ENCODE results near the gene PICK1.
"Not testable (repeated sequence)": the region's sequence is repeated elsewhere in the genome, so short reads cannot be mapped to it uniquely, and the experiment has no call there.

The PICK1 gene

GRCh38 chr22:38118747-38119146, 61.5 kb downstream of the PICK1 start:
- DNase-seq, result not testable (repeated sequence)

- no peak for DNase-seq
Measured at GRCh38 chr22:38120359-38121110, 63.3 kb downstream of the PICK1 start.

DNA sequence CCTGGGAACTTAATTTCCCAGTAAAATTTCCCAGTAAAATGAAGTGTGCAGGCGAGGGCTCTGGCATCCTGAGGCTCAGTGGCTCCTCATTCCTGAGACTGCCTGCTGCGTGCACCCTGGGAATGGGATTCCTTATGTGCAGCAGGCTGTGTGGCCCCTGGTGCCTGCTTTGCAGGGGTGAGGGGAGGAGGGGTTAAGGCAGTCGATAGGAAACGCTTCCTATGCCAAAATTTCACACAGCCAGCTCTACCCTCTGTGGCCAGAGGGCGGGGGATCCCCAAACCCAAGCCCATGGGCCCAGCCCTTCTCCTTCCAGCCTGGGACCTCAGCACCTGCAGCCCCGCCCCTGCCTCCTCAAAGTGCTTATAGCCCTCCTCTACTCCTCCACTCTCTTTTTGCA, 65.4 kb downstream of the PICK1 start:
- no peak for DNase-seq

GRCh38 chr22:38124236-38124974, 67.2 kb downstream of the PICK1 start:
- no peak for DNase-seq

GRCh38 chr22:38125038-38125610, 67.9 kb downstream of the PICK1 start:
- DNase-seq, result no peak
